ENCODE data around the gene CLEC4E.
"Not testable (repeated sequence)": the region's sequence is repeated elsewhere in the genome, so short reads cannot be mapped to it uniquely, and the experiment has no call there.

The CLEC4E gene

GRCh38 chr12:8532045-8532444 lies 8.7 kb downstream of the CLEC4E start:
- no peak for DNase-seq

- DNase-seq = no peak
Observed at GRCh38 chr12:8527250-8528130, 13.2 kb downstream of the CLEC4E start.

- no peak for DNase-seq
Observed at GRCh38 chr12:8519171-8519570, 21.5 kb downstream of the CLEC4E start.

- DNase-seq = no peak
Observed at GRCh38 chr12:8517971-8518370, 22.7 kb downstream of the CLEC4E start.

- no peak for DNase-seq
Observed at GRCh38 chr12:8513256-8513655, 27.4 kb downstream of the CLEC4E start, which contains the start of gene CLEC4D. CLEC4D (plus strand) TSS chr12:8513503; CDS start chr12:8513733, 230 bp downstream.

- DNase-seq = no peak
Observed at GRCh38 chr12:8508910-8509841, 31.5 kb downstream of the CLEC4E start.

GRCh38 chr12:8508223-8508622 lies 32.5 kb downstream of the CLEC4E start:
- no peak for DNase-seq

GRCh38 chr12:8507596-8507995 lies 33.1 kb downstream of the CLEC4E start:
- DNase-seq = no peak

GRCh38 chr12:8504351-8504750 lies 36.4 kb downstream of the CLEC4E start:
- DNase-seq = no peak

GRCh38 chr12:8501720-8502119 lies 39.0 kb downstream of the CLEC4E start:
- DNase-seq = no peak

- DNase-seq = no peak
Observed at GRCh38 chr12:8499616-8500015, 41.1 kb downstream of the CLEC4E start.

GRCh38 chr12:8496074-8496473 lies 44.6 kb downstream of the CLEC4E start:
- DNase-seq = not testable (repeated sequence)

- DNase-seq = not testable (repeated sequence)
Observed at GRCh38 chr12:8495671-8496070, 45.0 kb downstream of the CLEC4E start.

GRCh38 chr12:8493084-8493483 lies 47.6 kb downstream of the CLEC4E start:
- DNase-seq = no peak

- DNase-seq = no peak
Observed at GRCh38 chr12:8491646-8492530, 48.8 kb downstream of the CLEC4E start.

Data from NCI-H1694 (cell line).